ENCODE results near the gene FAM163B. TPM values are rescaled to one million over a fixed set of nuclear protein-coding genes. Genes with fewer than 3 reads are reported as not detected.

Gene FAM163B
- total RNA-seq, 2 donors from 2014 or later = not detected

GRCh38 chr9:133582501-133583045, 26.6 kb downstream of the FAM163B start:
- no peak overlapping the region for H3K27ac ChIP-seq
- no peaks in the 10 kb centered on the region for H3K36me3 ChIP-seq
- H3K4me1 ChIP-seq (ENCODE audit: control insufficient read depth in 1 of 2, low read depth in 2 of 2) = peaks cover 9 to 27% of the 10 kb centered on the region in 2 donors
- DNase-seq (ENCODE audit: low spot score) = no peak
- no peak for TF ChIP-seq CTCF (IDR thresholded peaks at IDR 0.05)
- H3K4me3 ChIP-seq = no peak overlapping the region
- H3K27me3 ChIP-seq (replicated peaks; ENCODE audit: insufficient read depth) = peaks cover 20% of the 10 kb centered on the region
- no peak for ATAC-seq (ENCODE audit: insufficient number of reproducible peaks, low FRiP score, low read depth)
- no peaks in the 10 kb centered on the region for H3K9me3 ChIP-seq

- no peaks in the 10 kb centered on the region for H3K9me3 ChIP-seq
- H3K36me3 ChIP-seq = no peaks in the 10 kb centered on the region
- peaks cover 9 to 27% of the 10 kb centered on the region in 2 donors for H3K4me1 ChIP-seq (ENCODE audit: control insufficient read depth in 1 of 2, low read depth in 2 of 2)
- no peak overlapping the region for H3K4me3 ChIP-seq
- TF ChIP-seq CTCF (IDR thresholded peaks at IDR 0.05) = no peak
- no peak overlapping the region for H3K27ac ChIP-seq
- ATAC-seq (ENCODE audit: insufficient number of reproducible peaks, low FRiP score, low read depth) (no peak), DNase-seq (ENCODE audit: low spot score) (no peak)
- peaks cover 20% of the 10 kb centered on the region for H3K27me3 ChIP-seq (replicated peaks; ENCODE audit: insufficient read depth)
Measured at GRCh38 chr9:133581513-133582343, 27.5 kb downstream of the FAM163B start.

- peaks cover 15% of the 10 kb centered on the region for H3K27me3 ChIP-seq (replicated peaks; ENCODE audit: insufficient read depth)
- no peak overlapping the region for H3K4me3 ChIP-seq
- ATAC-seq (ENCODE audit: insufficient number of reproducible peaks, low FRiP score, low read depth) (no peak), DNase-seq (ENCODE audit: low spot score) (no peak)
- no peak for TF ChIP-seq CTCF (IDR thresholded peaks at IDR 0.05)
- peaks cover 9 to 26% of the 10 kb centered on the region in 2 donors for H3K4me1 ChIP-seq (ENCODE audit: control insufficient read depth in 1 of 2, low read depth in 2 of 2)
- H3K27ac ChIP-seq = no peak overlapping the region
- no peaks in the 10 kb centered on the region for H3K9me3 ChIP-seq
- H3K36me3 ChIP-seq = no peaks in the 10 kb centered on the region
Measured at GRCh38 chr9:133581011-133581410, 28.2 kb downstream of the FAM163B start.

- no peak overlapping the region for H3K27ac ChIP-seq
- no peaks in the 10 kb centered on the region for H3K9me3 ChIP-seq
- H3K27me3 ChIP-seq (replicated peaks; ENCODE audit: insufficient read depth) = peaks cover 8% of the 10 kb centered on the region
- H3K4me3 ChIP-seq = no peak overlapping the region
- TF ChIP-seq CTCF (IDR thresholded peaks at IDR 0.05) = no peak
- DNase-seq (ENCODE audit: low spot score) = no peak
- ATAC-seq (ENCODE audit: insufficient number of reproducible peaks, low FRiP score, low read depth) = no peak
- H3K36me3 ChIP-seq = no peaks in the 10 kb centered on the region
- peaks cover 9 to 20% of the 10 kb centered on the region in 2 donors for H3K4me1 ChIP-seq (ENCODE audit: control insufficient read depth in 1 of 2, low read depth in 2 of 2)
Measured at GRCh38 chr9:133580419-133580738, 28.8 kb downstream of the FAM163B start.

- Histone ChIP-seq H3K9me3 (no peaks in the 10 kb centered on the region), H3K36me3 (no peaks in the 10 kb centered on the region), H3K4me1 (ENCODE audit: control insufficient read depth in 1 of 2, low read depth in 2 of 2) (peaks cover 7 to 14% of the 10 kb centered on the region in 2 donors), H3K27me3 (replicated peaks; ENCODE audit: insufficient read depth) (peaks cover 8% of the 10 kb centered on the region), H3K27ac (no peak overlapping the region), H3K4me3 (no peak overlapping the region)
- no peak for TF ChIP-seq CTCF (IDR thresholded peaks at IDR 0.05)
- DNase-seq (ENCODE audit: low spot score) = no peak
- ATAC-seq (ENCODE audit: insufficient number of reproducible peaks, low FRiP score, low read depth) = no peak
Measured at GRCh38 chr9:133579601-133580418, 29.4 kb downstream of the FAM163B start.
